ENCODE measurements around the gene WDR45. TPM values are rescaled to one million over a fixed set of nuclear protein-coding genes. Genes with fewer than 3 reads are reported as not detected.

The WDR45 gene

Small RNAs within 50 kb of the gene (small RNA-seq; reads per million reads assigned to genes)
- gene RNU4-52P (ENCODE audit: low read depth): not detected
